Mesenchymal stem cell (in vitro differentiated cells and primary cell): ENCODE measurements around the gene UBR7.

ENCODE experiments used
- DNase-seq: peaks from one replicate; pipeline ENCODE4 v3.0.0-alpha.2; 2013
- H2AFZ ChIP-seq: one replicate; pipeline ENCODE4 v1.6.1; 2013; ENCODE audit warnings: low read depth, mild to moderate bottlenecking, control low read depth, inconsistent platforms, low read length, moderate library complexity
- H2AK5ac ChIP-seq: 2 replicates; pipeline ENCODE4 v1.6.1; 2013; ENCODE audit warnings: low read length, moderate library complexity, mild to moderate bottlenecking, inconsistent platforms; ENCODE audit not compliant: severe bottlenecking
- H2BK120ac ChIP-seq: one replicate; pipeline ENCODE4 v1.6.1; 2013; ENCODE audit warnings: low read depth, mild to moderate bottlenecking, inconsistent platforms, low read length, moderate library complexity
- H2BK12ac ChIP-seq, 2 experiments: one replicate each; pipeline ENCODE4 v1.6.1; 2013; ENCODE audit warnings: inconsistent platforms in 2 of 2, low read length in 2 of 2, mild to moderate bottlenecking in 2 of 2, moderate library complexity in 2 of 2, control low read depth in 1 of 2
- H2BK15ac ChIP-seq: one replicate; pipeline ENCODE4 v1.6.1; 2013; ENCODE audit warnings: mild to moderate bottlenecking, low read depth, inconsistent platforms; ENCODE audit not compliant: poor library complexity, severe bottlenecking
- H2BK5ac ChIP-seq: 2 replicates; pipeline ENCODE4 v1.6.1; 2013; ENCODE audit warnings: low read depth, mild to moderate bottlenecking, low read length, control low read depth, inconsistent platforms; ENCODE audit not compliant: poor library complexity, severe bottlenecking
- H3K14ac ChIP-seq, 2 experiments: one replicate each; pipeline ENCODE4 v1.6.1; 2013; ENCODE audit warnings: inconsistent platforms in 2 of 2, low read length in 2 of 2, control low read depth in 1 of 2, mild to moderate bottlenecking in 1 of 2, moderate library complexity in 1 of 2
- H3K18ac ChIP-seq, 2 experiments: one replicate each; pipeline ENCODE4 v1.6.1; 2013; ENCODE audit warnings: inconsistent platforms in 2 of 2, low read length in 2 of 2, control low read depth in 1 of 2, low read depth in 1 of 2, mild to moderate bottlenecking in 1 of 2
- H3K23ac ChIP-seq, 2 experiments: one replicate each; pipeline ENCODE4 v1.6.1; 2013; ENCODE audit warnings: inconsistent platforms in 2 of 2, low read length in 2 of 2, mild to moderate bottlenecking in 2 of 2, moderate library complexity in 2 of 2, control low read depth in 1 of 2
- H3K27ac ChIP-seq: 2 replicates; pipeline ENCODE4 v1.5.1; 2013; ENCODE audit warnings: mild to moderate bottlenecking, moderate library complexity, low read length, control low read depth, inconsistent platforms; ENCODE audit not compliant: poor library complexity, severe bottlenecking
- H3K27me3 ChIP-seq, 2 experiments: 2 replicates each; pipeline versions ENCODE4 v1.6.1 to v1.7.0; 2013; ENCODE audit warnings: low read length in 2 of 2, mild to moderate bottlenecking in 2 of 2, moderate library complexity in 2 of 2, control low read depth in 1 of 2, inconsistent platforms in 1 of 2; ENCODE audit not compliant: control insufficient read depth in 1 of 2, insufficient read depth in 1 of 2
- H3K36me3 ChIP-seq, 2 experiments: 2 replicates each; pipeline versions ENCODE4 v1.6.1 to v1.7.0; 2013; ENCODE audit warnings: low read length in 2 of 2, control low read depth in 1 of 2, inconsistent platforms in 1 of 2, low read depth in 1 of 2, mild to moderate bottlenecking in 1 of 2; ENCODE audit not compliant: insufficient read depth in 2 of 2, control insufficient read depth in 1 of 2
- H3K4ac ChIP-seq, 2 experiments: one replicate each; pipeline ENCODE4 v1.6.1; 2013; ENCODE audit warnings: inconsistent platforms in 2 of 2, low read length in 2 of 2, mild to moderate bottlenecking in 2 of 2, moderate library complexity in 2 of 2, control low read depth in 1 of 2, low read depth in 1 of 2
- H3K4me1 ChIP-seq: 2 replicates; pipeline ENCODE4 v1.6.1; 2013; ENCODE audit warnings: low read depth, low read length, control low read depth; ENCODE audit not compliant: control insufficient read depth, insufficient read depth
- H3K4me2 ChIP-seq: 2 replicates; pipeline ENCODE4 v1.6.1; 2013; ENCODE audit warnings: low read length, mild to moderate bottlenecking, inconsistent platforms; ENCODE audit not compliant: poor library complexity, severe bottlenecking
- H3K4me3 ChIP-seq, 2 experiments: 2 replicates each; pipeline versions ENCODE4 v1.5.1 to v1.7.0; 2013; ENCODE audit warnings: low read length in 2 of 2, mild to moderate bottlenecking in 2 of 2, control low read depth in 1 of 2, low read depth in 1 of 2; ENCODE audit not compliant: insufficient read depth in 1 of 2
- H3K79me1 ChIP-seq: replicated peaks from 2 replicates; pipeline ENCODE4 v1.6.1; 2013; ENCODE audit warnings: mild to moderate bottlenecking, control low read depth, low read length, inconsistent platforms; ENCODE audit not compliant: poor library complexity, severe bottlenecking
- H3K9ac ChIP-seq: 2 replicates; pipeline ENCODE4 v1.7.0; 2013; ENCODE audit warnings: mild to moderate bottlenecking, low read length, moderate library complexity
- H3K9me3 ChIP-seq: 2 replicates; pipeline ENCODE4 v1.7.0; 2013; ENCODE audit warnings: mild to moderate bottlenecking, low read length; ENCODE audit not compliant: control insufficient read depth
- H4K8ac ChIP-seq: one replicate; pipeline ENCODE4 v1.6.1; 2013; ENCODE audit warnings: inconsistent platforms, mild to moderate bottlenecking, low read length, moderate library complexity
- H4K91ac ChIP-seq: one replicate; pipeline ENCODE4 v1.6.1; 2013; ENCODE audit warnings: mild to moderate bottlenecking, low read length, inconsistent platforms
- WGBS: methylation state at CpG from one replicate; pipeline ENCODE4 v1.1.7; 2013; ENCODE audit warnings: mixed read lengths; 5-methylcytosine and 5-hydroxymethylcytosine counted together

The UBR7 gene

GRCh38 chr14:93262446-93262845, 55.4 kb downstream of the UBR7 start:
- Histone ChIP-seq H3K79me1 (peaks cover 14% of the 10 kb centered on the region), H3K14ac (no peak overlapping the region), H2BK5ac (no peak overlapping the region), H3K4me1 (peaks cover 6% of the 10 kb centered on the region), H3K23ac (no peak overlapping the region), H3K4ac (no peak overlapping the region), H2BK12ac (no peak overlapping the region), H3K36me3 (peaks cover 0 to 29% of the 10 kb centered on the region in 2 experiments), H3K27me3 (no peaks in the 10 kb centered on the region), H3K9me3 (no peaks in the 10 kb centered on the region), H3K4me3 (no peak overlapping the region), H3K18ac (no peak overlapping the region), H3K4me2 (no peak overlapping the region), H2AFZ (no peak overlapping the region), H4K91ac (no peak overlapping the region), H2BK15ac (no peak overlapping the region), H3K9ac (no peak overlapping the region), H2BK120ac (no peak overlapping the region), H2AK5ac (no peak overlapping the region), H4K8ac (no peak overlapping the region), H3K27ac (no peak overlapping the region)
- no peak for DNase-seq
- WGBS, result no CpG with 5 or more reads among the region's 2 CpGs

- Histone ChIP-seq H3K27me3 (no peaks in the 10 kb centered on the region), H3K23ac (peak overlapping the region in 1 of 2 experiments; percentile 93), H3K9ac (no peak overlapping the region), H2BK15ac (no peak overlapping the region), H2BK5ac (no peak overlapping the region), H2AK5ac (no peak overlapping the region), H2AFZ (no peak overlapping the region), H3K14ac (no peak overlapping the region), H2BK120ac (no peak overlapping the region), H3K36me3 (peaks cover 0 to 23% of the 10 kb centered on the region in 2 experiments), H3K4me3 (no peak overlapping the region), H4K91ac (no peak overlapping the region), H3K79me1 (peaks cover 18% of the 10 kb centered on the region), H3K9me3 (no peaks in the 10 kb centered on the region), H2BK12ac (no peak overlapping the region), H4K8ac (no peak overlapping the region), H3K27ac (no peak overlapping the region), H3K4ac (no peak overlapping the region), H3K4me2 (no peak overlapping the region), H3K18ac (no peak overlapping the region), H3K4me1 (peaks cover 7% of the 10 kb centered on the region)
- DNase-seq, result no peak
- 100% methylated on average over 1 of the region's 1 CpG for WGBS
Observed at GRCh38 chr14:93263416-93263815, 56.4 kb downstream of the UBR7 start.

- no peak overlapping the region for H3K18ac ChIP-seq
- no peak overlapping the region for H3K14ac ChIP-seq
- no peaks in the 10 kb centered on the region for H3K27me3 ChIP-seq
- H2AK5ac ChIP-seq, result no peak overlapping the region
- no peak overlapping the region for H2AFZ ChIP-seq
- H3K4ac ChIP-seq, result no peak overlapping the region
- H3K23ac ChIP-seq, result no peak overlapping the region
- WGBS, result 93% methylated on average over 5 of the region's 6 CpGs
- no peak overlapping the region for H2BK15ac ChIP-seq
- no peak overlapping the region for H4K91ac ChIP-seq
- no peak overlapping the region for H3K27ac ChIP-seq
- no peaks in the 10 kb centered on the region for H3K9me3 ChIP-seq
- peaks cover 16% of the 10 kb centered on the region for H3K79me1 ChIP-seq
- H2BK120ac ChIP-seq, result no peak overlapping the region
- no peak overlapping the region for H2BK12ac ChIP-seq
- no peak overlapping the region for H2BK5ac ChIP-seq
- no peak overlapping the region for H4K8ac ChIP-seq
- peaks cover 5% of the 10 kb centered on the region for H3K4me1 ChIP-seq
- no peak overlapping the region for H3K4me2 ChIP-seq
- no peak overlapping the region for H3K4me3 ChIP-seq
- no peak overlapping the region for H3K9ac ChIP-seq
- H3K36me3 ChIP-seq, result peaks cover 0 to 21% of the 10 kb centered on the region in 2 experiments
- DNase-seq, result no peak
Observed at GRCh38 chr14:93266127-93266526, 59.1 kb downstream of the UBR7 start.

GRCh38 chr14:93267149-93267711, 60.2 kb downstream of the UBR7 start:
- H4K8ac ChIP-seq, result no peak overlapping the region
- H3K4me3 ChIP-seq, result no peak overlapping the region
- H3K18ac ChIP-seq, result peak overlapping the region in 1 of 2 experiments; percentile 40
- H3K9ac ChIP-seq, result no peak overlapping the region
- H3K27ac ChIP-seq, result peak overlapping the region; percentile 15
- peak overlapping the region in 1 of 2 experiments; percentile 24 for H3K4ac ChIP-seq
- H2BK120ac ChIP-seq, result no peak overlapping the region
- H3K79me1 ChIP-seq, result peaks cover 17% of the 10 kb centered on the region
- no peaks in the 10 kb centered on the region for H3K9me3 ChIP-seq
- peaks cover 0 to 14% of the 10 kb centered on the region in 2 experiments for H3K36me3 ChIP-seq
- H2BK15ac ChIP-seq, result no peak overlapping the region
- peaks cover 5% of the 10 kb centered on the region for H3K4me1 ChIP-seq
- H3K23ac ChIP-seq, result no peak overlapping the region
- 89% methylated on average over 3 of the region's 3 CpGs for WGBS
- H2BK5ac ChIP-seq, result no peak overlapping the region
- no peak overlapping the region for H4K91ac ChIP-seq
- H2AK5ac ChIP-seq, result peak overlapping the region; percentile 89
- H2BK12ac ChIP-seq, result no peak overlapping the region
- no peak overlapping the region for H3K4me2 ChIP-seq
- no peak for DNase-seq
- H3K14ac ChIP-seq, result no peak overlapping the region
- H3K27me3 ChIP-seq, result no peaks in the 10 kb centered on the region
- H2AFZ ChIP-seq, result no peak overlapping the region
